ENCODE data around the gene VTI1A. TPM values are rescaled to one million over a fixed set of nuclear protein-coding genes. Genes with fewer than 3 reads are reported as not detected.

Gene VTI1A
- total RNA-seq, 1 experiment from 2014 or later: 22.0 TPM

GRCh38 chr10:112616647-112617046 is 169.6 kb downstream of the VTI1A start:
- Histone ChIP-seq H4K5ac (ENCODE audit: insufficient read length, low read depth, low read length) (no peak overlapping the region), H3K79me1 (ENCODE audit: insufficient read depth, low read depth, low read length, poor library complexity, severe bottlenecking) (no peaks in the 10 kb centered on the region), H3K4me1 (ENCODE audit: insufficient read depth, low read length) (no peaks in the 10 kb centered on the region), H2BK15ac (ENCODE audit: low read depth, low read length) (no peak overlapping the region), H3K18ac (ENCODE audit: insufficient read length, low read depth, low read length) (no peak overlapping the region), H4K20me1 (ENCODE audit: control insufficient read depth, insufficient read depth, insufficient read length) (no peaks in the 10 kb centered on the region), H3K4me2 (ENCODE audit: insufficient read depth, insufficient read length, low read length) (no peak overlapping the region), H3K23me2 (ENCODE audit: insufficient read length, low read depth, low read length, poor library complexity, severe bottlenecking) (no peaks in the 10 kb centered on the region), H3K27me3 (ENCODE audit: insufficient read depth, low read length) (no peaks in the 10 kb centered on the region), H2BK12ac (ENCODE audit: insufficient read length, low read depth, low read length) (no peak overlapping the region), H3K27ac (ENCODE audit: insufficient read length, low read depth, low read length) (no peak overlapping the region), H3T11ph (ENCODE audit: low read length) (no peak overlapping the region), H3K56ac (ENCODE audit: insufficient read length, low read depth, low read length) (no peak overlapping the region), H2AK5ac (ENCODE audit: insufficient read length, low read length) (no peak overlapping the region), H3K23ac (ENCODE audit: insufficient read length, low read depth, low read length) (no peak overlapping the region), H3K79me2 (ENCODE audit: insufficient read depth, low read length) (no peaks in the 10 kb centered on the region), H3K9me3 (ENCODE audit: control insufficient read depth, low read depth, low read length) (no peaks in the 10 kb centered on the region), H4K91ac (ENCODE audit: insufficient read length, low read depth, low read length) (no peak overlapping the region), H2AFZ (ENCODE audit: low read length) (no peak overlapping the region), H3K14ac (ENCODE audit: insufficient read depth, low read length) (no peak overlapping the region), H4K8ac (replicated peaks; ENCODE audit: insufficient read length, low read depth, low read length) (no peak overlapping the region), H2BK5ac (ENCODE audit: insufficient read length, low read length) (no peak overlapping the region), H2BK20ac (ENCODE audit: low read depth, low read length, poor library complexity, severe bottlenecking) (no peak overlapping the region), H3K4ac (ENCODE audit: low read depth, low read length) (no peak overlapping the region), H2BK120ac (ENCODE audit: low read depth, low read length, poor library complexity, severe bottlenecking) (no peak overlapping the region), H3K9ac (ENCODE audit: extremely low read depth, insufficient read length, low read length) (no peak overlapping the region)
- no peak for DNase-seq
- no peak for TF ChIP-seq CTCF (conservative IDR thresholded peaks at IDR 0.05)
- Mint-ChIP-seq H3K36me3 (ENCODE audit: insufficient read depth in 1 of 3, low read depth in 3 of 3) (peaks cover 7 to 21% (median 7%) of the 10 kb centered on the region in 3 experiments; a peak in 5 of 7 replicates), H3K4me3 (no peak overlapping the region), H3K27ac (no peak overlapping the region), H3K4me1 (no peaks in the 10 kb centered on the region), H3K9me3 (peaks cover 14 to 18% of the 10 kb centered on the region in 2 experiments), H3K27me3 (ENCODE audit: low read depth) (no peaks in the 10 kb centered on the region)

All from H9 (cell line).